ENCODE results near the gene USF1. TPM values are rescaled to one million over a fixed set of nuclear protein-coding genes. Genes with fewer than 3 reads are reported as not detected.

USF1 gene, protein sequence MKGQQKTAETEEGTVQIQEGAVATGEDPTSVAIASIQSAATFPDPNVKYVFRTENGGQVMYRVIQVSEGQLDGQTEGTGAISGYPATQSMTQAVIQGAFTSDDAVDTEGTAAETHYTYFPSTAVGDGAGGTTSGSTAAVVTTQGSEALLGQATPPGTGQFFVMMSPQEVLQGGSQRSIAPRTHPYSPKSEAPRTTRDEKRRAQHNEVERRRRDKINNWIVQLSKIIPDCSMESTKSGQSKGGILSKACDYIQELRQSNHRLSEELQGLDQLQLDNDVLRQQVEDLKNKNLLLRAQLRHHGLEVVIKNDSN
- total RNA-seq, result 81.8 TPM
- polyA plus RNA-seq, result 148 TPM
- long read RNA-seq, donor 1, partial matches to known transcripts, result 0 of 2 reads
- long read RNA-seq, donor 1, other reads (novel, unspliced or antisense), result 0 of 2 reads
- long read RNA-seq, donor 2, transcript USF1-203 (11 exons, 1,807 nt), result minor isoform, 8 of 37 reads
- long read RNA-seq, donor 2, transcript USF1-207 (9 exons, 990 nt), result minor isoform, 5 of 37 reads
- long read RNA-seq, donor 2, transcript USF1-205 (11 exons, 1,092 nt), result major isoform, 9 of 37 reads
- long read RNA-seq, donor 2, partial matches to known transcripts, result 6 of 37 reads
- long read RNA-seq, donor 2, other reads (novel, unspliced or antisense), result 5 of 37 reads
- long read RNA-seq, donor 3, transcript USF1-203 (11 exons, 1,807 nt), result major isoform, 7 of 23 reads
- long read RNA-seq, donor 3, transcript USF1-207 (9 exons, 990 nt), result minor isoform, 6 of 23 reads
- long read RNA-seq, donor 3, partial matches to known transcripts, result 5 of 23 reads
- long read RNA-seq, donor 3, other reads (novel, unspliced or antisense), result 0 of 23 reads
- long read RNA-seq, donor 4, partial matches to known transcripts, result 0 of 6 reads
- long read RNA-seq, donor 4, other reads (novel, unspliced or antisense), result 0 of 6 reads
- long read RNA-seq, donor 5, transcript USF1-207 (9 exons, 990 nt), result major isoform, 9 of 23 reads
- long read RNA-seq, donor 5, transcript USF1-203 (11 exons, 1,807 nt), result minor isoform, 5 of 23 reads
- long read RNA-seq, donor 5, partial matches to known transcripts, result 0 of 23 reads
- long read RNA-seq, donor 5, other reads (novel, unspliced or antisense), result 0 of 23 reads
- long read RNA-seq, donor 6, transcript USF1-205 (11 exons, 1,092 nt), result major isoform, 6 of 12 reads
- long read RNA-seq, donor 6, transcript USF1-203 (11 exons, 1,807 nt), result minor isoform, 5 of 12 reads
- long read RNA-seq, donor 6, partial matches to known transcripts, result 0 of 12 reads
- long read RNA-seq, donor 6, other reads (novel, unspliced or antisense), result 0 of 12 reads
- long read RNA-seq, donor 7, transcript USF1-203 (11 exons, 1,807 nt), result major isoform, 5 of 16 reads
- long read RNA-seq, donor 7, partial matches to known transcripts, result 0 of 16 reads
- long read RNA-seq, donor 7, other reads (novel, unspliced or antisense), result 0 of 16 reads
- long read RNA-seq, donor 8, partial matches to known transcripts, result 0 of 8 reads
- long read RNA-seq, donor 8, other reads (novel, unspliced or antisense), result 0 of 8 reads
- long read RNA-seq, donor 9, partial matches to known transcripts, result 0 of 1 reads
- long read RNA-seq, donor 9, other reads (novel, unspliced or antisense), result 0 of 1 reads
- long read RNA-seq, donor 10, partial matches to known transcripts, result 0 of 4 reads
- long read RNA-seq, donor 10, other reads (novel, unspliced or antisense), result 0 of 4 reads

GRCh38 chr1:161045736-161046604 lies at the start of gene USF1:
USF1 (minus strand) TSS chr1:161045977; CDS start chr1:161043275, 2,702 bp downstream.
- peak; percentile 95 to 99 (median 98) for DNase-seq (ENCODE audit: low read depth in 6 of 9, low spot score in 9 of 9)
- WGBS, result under 1% methylated on average over 29 of the region's 29 CpGs

GRCh38 chr1:161095230-161095629 lies 49.5 kb upstream of the USF1 start:
- Histone ChIP-seq H3K9me3 (ENCODE audit: control insufficient read depth in 2 of 2, insufficient read depth in 1 of 2, low read length in 1 of 2) (peaks cover 0 to 5% of the 10 kb centered on the region in 2 donors), H3K27ac (ENCODE audit: low read depth in 1 of 2, low read length in 1 of 2) (no peak overlapping the region), H3K4me1 (ENCODE audit: control insufficient read depth in 2 of 2, insufficient read depth in 2 of 2, low read length in 2 of 2) (peaks cover 11 to 22% of the 10 kb centered on the region in 2 donors), H3K4me3 (ENCODE audit: low read length in 2 of 2) (no peak overlapping the region), H3K36me3 (ENCODE audit: control insufficient read depth in 2 of 2, insufficient read depth in 2 of 2, low read length in 1 of 2) (peaks cover 4 to 6% of the 10 kb centered on the region in 2 donors), H3K27me3 (ENCODE audit: control insufficient read depth in 2 of 2, insufficient read depth in 1 of 2, low read length in 1 of 2) (peaks cover 2 to 14% of the 10 kb centered on the region in 2 donors)
- no peak for DNase-seq (ENCODE audit: low read depth in 6 of 9, low spot score in 9 of 9)
- 96% methylated on average over 6 of the region's 6 CpGs for WGBS

More at GRCh38 chr1:161045736-161046604, at the start of gene USF1:
- Histone ChIP-seq H3K4me1 (ENCODE audit: control insufficient read depth in 2 of 2, insufficient read depth in 2 of 2, low read length in 2 of 2) (peaks cover 10 to 30% of the 10 kb centered on the region in 2 donors), H3K36me3 (ENCODE audit: control insufficient read depth in 2 of 2, insufficient read depth in 2 of 2, low read length in 1 of 2) (peaks cover 53 to 56% of the 10 kb centered on the region in 2 donors), H3K27me3 (ENCODE audit: control insufficient read depth in 2 of 2, insufficient read depth in 1 of 2, low read length in 1 of 2) (no peaks in the 10 kb centered on the region), H3K9me3 (ENCODE audit: control insufficient read depth in 2 of 2, insufficient read depth in 1 of 2, low read length in 1 of 2) (peaks cover 0 to 2% of the 10 kb centered on the region in 2 donors), H3K4me3 (ENCODE audit: low read length in 2 of 2) (peak within 1 kb of the TSS; percentile 79 to 85), H3K27ac (ENCODE audit: low read depth in 1 of 2, low read length in 1 of 2) (peak within 1 kb of the TSS; percentile 93 to 98)

GRCh38 chr1:161094481-161094880 lies 48.7 kb upstream of the USF1 start:
- Histone ChIP-seq H3K4me1 (ENCODE audit: control insufficient read depth in 2 of 2, insufficient read depth in 2 of 2, low read length in 2 of 2) (peaks cover 11 to 23% of the 10 kb centered on the region in 2 donors), H3K9me3 (ENCODE audit: control insufficient read depth in 2 of 2, insufficient read depth in 1 of 2, low read length in 1 of 2) (peaks cover 0 to 5% of the 10 kb centered on the region in 2 donors), H3K4me3 (ENCODE audit: low read length in 2 of 2) (no peak overlapping the region), H3K27ac (ENCODE audit: low read depth in 1 of 2, low read length in 1 of 2) (no peak overlapping the region), H3K36me3 (ENCODE audit: control insufficient read depth in 2 of 2, insufficient read depth in 2 of 2, low read length in 1 of 2) (peaks cover 0 to 4% of the 10 kb centered on the region in 2 donors), H3K27me3 (ENCODE audit: control insufficient read depth in 2 of 2, insufficient read depth in 1 of 2, low read length in 1 of 2) (peaks cover 2 to 14% of the 10 kb centered on the region in 2 donors)
- no peak for DNase-seq (ENCODE audit: low read depth in 6 of 9, low spot score in 9 of 9)
- WGBS, result 95% methylated on average over 14 of the region's 14 CpGs

GRCh38 chr1:161092621-161093028 lies 46.8 kb upstream of the USF1 start:
- DNase-seq (ENCODE audit: low read depth in 6 of 9, low spot score in 9 of 9), result no peak
- Histone ChIP-seq H3K9me3 (ENCODE audit: control insufficient read depth in 2 of 2, insufficient read depth in 1 of 2, low read length in 1 of 2) (peaks cover 0 to 2% of the 10 kb centered on the region in 2 donors), H3K4me3 (ENCODE audit: low read length in 2 of 2) (no peak overlapping the region), H3K27me3 (ENCODE audit: control insufficient read depth in 2 of 2, insufficient read depth in 1 of 2, low read length in 1 of 2) (no peaks in the 10 kb centered on the region), H3K27ac (ENCODE audit: low read depth in 1 of 2, low read length in 1 of 2) (no peak overlapping the region), H3K4me1 (ENCODE audit: control insufficient read depth in 2 of 2, insufficient read depth in 2 of 2, low read length in 2 of 2) (peaks cover 4 to 12% of the 10 kb centered on the region in 2 donors), H3K36me3 (ENCODE audit: control insufficient read depth in 2 of 2, insufficient read depth in 2 of 2, low read length in 1 of 2) (no peaks in the 10 kb centered on the region)
- WGBS, result 95% methylated on average over 3 of the region's 3 CpGs

- no peaks in the 10 kb centered on the region for H3K27me3 ChIP-seq (ENCODE audit: control insufficient read depth in 2 of 2, insufficient read depth in 1 of 2, low read length in 1 of 2)
- no peak overlapping the region for H3K4me3 ChIP-seq (ENCODE audit: low read length in 2 of 2)
- WGBS, result 97% methylated on average over 7 of the region's 7 CpGs
- H3K36me3 ChIP-seq (ENCODE audit: control insufficient read depth in 2 of 2, insufficient read depth in 2 of 2, low read length in 1 of 2), result no peaks in the 10 kb centered on the region
- H3K9me3 ChIP-seq (ENCODE audit: control insufficient read depth in 2 of 2, insufficient read depth in 1 of 2, low read length in 1 of 2), result no peaks in the 10 kb centered on the region
- H3K27ac ChIP-seq (ENCODE audit: low read depth in 1 of 2, low read length in 1 of 2), result no peak overlapping the region
- no peak for DNase-seq (ENCODE audit: low read depth in 6 of 9, low spot score in 9 of 9)
- H3K4me1 ChIP-seq (ENCODE audit: control insufficient read depth in 2 of 2, insufficient read depth in 2 of 2, low read length in 2 of 2), result peaks cover 0 to 5% of the 10 kb centered on the region in 2 donors
Observed at GRCh38 chr1:161091796-161092507, 46.2 kb upstream of the USF1 start.

DNA sequence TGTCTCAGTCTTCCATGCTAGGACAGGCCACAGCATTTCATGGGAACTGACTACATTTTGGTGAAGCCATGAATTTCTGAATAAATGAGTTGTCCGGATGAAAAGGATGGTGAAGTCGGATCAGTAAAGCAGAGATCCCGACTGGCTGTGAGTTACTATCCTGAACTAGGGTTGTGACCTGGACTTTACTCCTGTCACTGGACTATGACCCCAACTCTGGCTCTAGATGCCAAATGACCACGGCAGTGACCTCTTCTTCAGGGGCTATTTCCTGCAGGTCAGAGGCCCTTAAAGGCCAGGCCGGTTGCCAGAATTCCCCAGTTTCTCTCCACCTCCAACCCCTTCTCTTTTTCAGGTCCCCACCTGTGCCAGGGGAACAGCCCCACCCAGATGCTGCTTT lies 45.3 kb upstream of the USF1 start:
- Histone ChIP-seq H3K27me3 (ENCODE audit: control insufficient read depth in 2 of 2, insufficient read depth in 1 of 2, low read length in 1 of 2) (no peaks in the 10 kb centered on the region), H3K27ac (ENCODE audit: low read depth in 1 of 2, low read length in 1 of 2) (no peak overlapping the region), H3K9me3 (ENCODE audit: control insufficient read depth in 2 of 2, insufficient read depth in 1 of 2, low read length in 1 of 2) (no peaks in the 10 kb centered on the region), H3K36me3 (ENCODE audit: control insufficient read depth in 2 of 2, insufficient read depth in 2 of 2, low read length in 1 of 2) (no peaks in the 10 kb centered on the region), H3K4me3 (ENCODE audit: low read length in 2 of 2) (no peak overlapping the region), H3K4me1 (ENCODE audit: control insufficient read depth in 2 of 2, insufficient read depth in 2 of 2, low read length in 2 of 2) (peaks cover 0 to 3% of the 10 kb centered on the region in 2 donors)
- 98% methylated on average over 5 of the region's 5 CpGs for WGBS
- DNase-seq (ENCODE audit: low read depth in 6 of 9, low spot score in 9 of 9), result no peak

- H3K4me1 ChIP-seq (ENCODE audit: control insufficient read depth in 2 of 2, insufficient read depth in 2 of 2, low read length in 2 of 2), result peaks cover 0 to 3% of the 10 kb centered on the region in 2 donors
- H3K9me3 ChIP-seq (ENCODE audit: control insufficient read depth in 2 of 2, insufficient read depth in 1 of 2, low read length in 1 of 2), result no peaks in the 10 kb centered on the region
- H3K4me3 ChIP-seq (ENCODE audit: low read length in 2 of 2), result no peak overlapping the region
- no peaks in the 10 kb centered on the region for H3K27me3 ChIP-seq (ENCODE audit: control insufficient read depth in 2 of 2, insufficient read depth in 1 of 2, low read length in 1 of 2)
- no peaks in the 10 kb centered on the region for H3K36me3 ChIP-seq (ENCODE audit: control insufficient read depth in 2 of 2, insufficient read depth in 2 of 2, low read length in 1 of 2)
- no peak overlapping the region for H3K27ac ChIP-seq (ENCODE audit: low read depth in 1 of 2, low read length in 1 of 2)
- WGBS, result 84% methylated on average over 3 of the region's 3 CpGs
- peak in 1 of 9 donors; percentile 26 for DNase-seq (ENCODE audit: low read depth in 6 of 9, low spot score in 9 of 9)
Observed at GRCh38 chr1:161090617-161091016, 44.8 kb upstream of the USF1 start.
